OCI-LY1 (cell line): Measurements from ENCODE around the gene ALDH3B2.

Experiments
- CTCF ChIP-seq: fragments of 200-600 bp; sonication (generic), shearing (Covaris generic); IDR thresholded peaks from 2 replicates; pipeline ENCODE4 v1.5.1; 2017; ENCODE audit warnings: mild to moderate bottlenecking, antibody characterized with exemption, low read length, moderate library complexity, mixed read lengths
- EZH2 ChIP-seq: fragments of 200-600 bp; sonication (generic), shearing (Covaris generic); IDR thresholded peaks from 2 replicates; pipeline ENCODE4 v1.8.0; 2017; ENCODE audit warnings: borderline replicate concordance, mixed run types, mild to moderate bottlenecking, antibody characterized with exemption, low read length, moderate library complexity, mixed read lengths

- TF ChIP-seq EZH2 (no peak), CTCF (no peak)
Measured at GRCh38 chr11:67649634-67650510, 24.6 kb downstream of the ALDH3B2 start.
